NT2/D1 (cell line): ENCODE measurements around the gene ZNF428.
"Not testable (repeated sequence)": the region's sequence is repeated elsewhere in the genome, so short reads cannot be mapped to it uniquely, and the experiment has no call there.

ENCODE experiments used
- DNase-seq: peaks from one replicate; pipeline ENCODE4 v3.0.0-alpha.2; 2011; ENCODE audit warnings: low read depth, low spot score
- H3K27me3 ChIP-seq: 2 replicates; pipeline ENCODE4 v1.6.0; 2011; ENCODE audit warnings: mild to moderate bottlenecking; ENCODE audit not compliant: insufficient read length, insufficient read depth
- H3K36me3 ChIP-seq: 2 replicates; pipeline ENCODE4 v1.6.1; 2011; ENCODE audit warnings: mild to moderate bottlenecking, low read length, mixed read lengths; ENCODE audit not compliant: insufficient read depth, insufficient read length
- H3K4me1 ChIP-seq: 2 replicates; pipeline ENCODE4 v1.5.1; 2011; ENCODE audit not compliant: insufficient read depth, insufficient read length
- H3K4me3 ChIP-seq: 2 replicates; pipeline ENCODE4 v1.5.1; 2011; ENCODE audit warnings: low read depth; ENCODE audit not compliant: insufficient read length
- H3K9ac ChIP-seq: 2 replicates; pipeline ENCODE4 v1.6.0; 2011; ENCODE audit warnings: low read depth; ENCODE audit not compliant: insufficient read length
- H3K9me3 ChIP-seq: 2 replicates; pipeline ENCODE4 v1.5.1; 2011; ENCODE audit warnings: mild to moderate bottlenecking, low read length; ENCODE audit not compliant: insufficient read depth
- SUZ12 ChIP-seq: IDR thresholded peaks from 2 replicates; pipeline ENCODE4 v1.6.1; 2011; ENCODE audit not compliant: insufficient read length, insufficient read depth; ENCODE audit errors: extremely low read depth
- YY1 ChIP-seq: IDR thresholded peaks from 2 replicates; pipeline ENCODE4 v1.6.1; 2011; ENCODE audit not compliant: insufficient read length, insufficient read depth
- ZNF274 ChIP-seq: IDR thresholded peaks from 2 replicates; pipeline ENCODE4 v1.6.1; 2011; ENCODE audit warnings: mild to moderate bottlenecking, low read depth, low read length

Gene ZNF428

DNA sequence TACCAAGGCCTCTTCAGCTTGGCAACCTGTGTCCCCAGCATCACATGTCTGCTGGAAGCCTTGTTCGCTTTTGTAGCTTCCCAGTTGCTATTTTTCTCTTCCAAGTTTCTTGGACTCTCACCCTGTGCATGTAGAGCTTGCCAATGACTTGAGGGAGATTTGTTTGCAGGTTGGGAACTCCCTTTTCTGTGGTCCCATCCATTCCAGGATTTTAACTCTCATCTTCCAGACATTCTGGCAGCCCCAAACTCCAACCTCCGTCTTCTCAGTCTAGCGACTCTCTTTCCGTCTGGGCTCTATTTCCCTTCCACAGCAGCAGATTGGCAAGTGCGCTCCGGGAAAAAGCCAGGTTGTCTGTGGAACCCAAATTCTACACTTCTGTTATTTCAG is 41.5 kb upstream of the ZNF428 start:
- no peaks in the 10 kb centered on the region for H3K9me3 ChIP-seq
- DNase-seq = no peak
- peaks cover 53% of the 10 kb centered on the region for H3K36me3 ChIP-seq
- no peak overlapping the region for H3K4me3 ChIP-seq
- H3K4me1 ChIP-seq = no peaks in the 10 kb centered on the region
- no peak for TF ChIP-seq SUZ12
- H3K9ac ChIP-seq = no peak overlapping the region
- no peaks in the 10 kb centered on the region for H3K27me3 ChIP-seq

DNA sequence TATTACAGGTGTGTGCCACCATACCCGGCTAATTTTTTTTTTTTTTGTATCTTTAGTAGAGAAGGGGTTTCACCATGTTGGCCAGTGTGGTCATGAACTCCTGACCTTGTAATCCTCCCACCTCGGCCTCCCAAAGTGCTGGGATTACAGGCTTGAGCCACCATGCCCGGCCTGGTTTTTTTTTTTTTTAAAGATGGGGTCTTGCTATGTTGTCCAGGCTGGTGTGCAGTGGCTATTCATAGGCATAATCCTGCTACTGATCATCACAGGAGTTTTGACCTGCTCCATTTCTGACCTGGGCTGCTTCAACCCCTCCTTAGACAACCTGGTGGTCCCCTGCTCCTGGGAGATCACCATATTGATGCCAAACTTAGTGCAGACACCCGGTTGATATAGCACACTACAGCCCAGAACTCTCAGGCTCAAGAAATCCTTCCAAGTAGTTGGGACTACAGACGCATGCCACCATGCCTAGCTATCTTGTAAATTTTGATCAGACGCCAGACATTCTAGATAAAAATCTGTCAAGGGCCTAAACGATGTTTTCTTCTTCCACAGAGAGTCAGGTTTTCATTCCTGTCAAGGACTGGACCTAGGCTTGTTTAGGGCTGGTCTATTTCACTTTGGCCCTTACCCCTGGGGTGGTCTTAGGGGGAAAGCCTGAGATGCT is 41.0 kb upstream of the ZNF428 start:
- DNase-seq = no peak
- H3K9ac ChIP-seq = no peak overlapping the region
- no peak for TF ChIP-seq SUZ12
- TF ChIP-seq YY1 = no peak
- H3K36me3 ChIP-seq = peaks cover 57% of the 10 kb centered on the region
- H3K9me3 ChIP-seq = no peaks in the 10 kb centered on the region
- no peak overlapping the region for H3K4me3 ChIP-seq
- no peaks in the 10 kb centered on the region for H3K4me1 ChIP-seq
- no peaks in the 10 kb centered on the region for H3K27me3 ChIP-seq

GRCh38 chr19:43658494-43658893 is 39.1 kb upstream of the ZNF428 start:
- H3K36me3 ChIP-seq = peaks cover 52% of the 10 kb centered on the region
- DNase-seq = no peak
- H3K4me1 ChIP-seq = no peaks in the 10 kb centered on the region
- no peaks in the 10 kb centered on the region for H3K9me3 ChIP-seq
- H3K4me3 ChIP-seq = no peak overlapping the region
- TF ChIP-seq SUZ12 (no peak), YY1 (no peak), ZNF274 (no peak)
- no peaks in the 10 kb centered on the region for H3K27me3 ChIP-seq
- H3K9ac ChIP-seq = no peak overlapping the region

DNA sequence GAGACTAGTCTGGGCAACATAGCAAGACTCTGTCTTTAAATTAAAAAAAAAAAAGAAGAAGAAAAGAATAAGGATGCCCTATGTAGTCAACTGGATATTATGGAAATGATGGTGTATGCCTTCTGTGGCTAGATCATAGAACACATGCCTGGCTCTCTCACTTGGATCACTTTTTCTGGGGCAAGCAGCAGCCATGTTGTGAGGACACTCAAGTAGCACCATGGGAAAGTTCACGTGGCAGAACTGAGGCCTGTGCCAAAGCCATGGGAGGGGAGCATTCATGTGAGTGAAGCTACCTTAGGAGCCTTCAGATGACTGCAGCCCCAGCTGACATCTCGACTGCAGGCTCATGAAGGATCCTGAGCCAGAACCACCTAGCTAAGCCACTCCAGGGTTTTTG is 38.6 kb upstream of the ZNF428 start:
- Histone ChIP-seq H3K27me3 (no peaks in the 10 kb centered on the region), H3K36me3 (peaks cover 52% of the 10 kb centered on the region), H3K9me3 (no peaks in the 10 kb centered on the region), H3K4me3 (no peak overlapping the region), H3K9ac (no peak overlapping the region), H3K4me1 (no peaks in the 10 kb centered on the region)
- TF ChIP-seq SUZ12 (no peak), YY1 (no peak), ZNF274 (no peak)
- no peak for DNase-seq

- TF ChIP-seq SUZ12 = no peak
- TF ChIP-seq YY1 = no peak
- TF ChIP-seq ZNF274 = no peak
- Histone ChIP-seq H3K4me1 (peaks cover 2% of the 10 kb centered on the region), H3K9me3 (no peaks in the 10 kb centered on the region), H3K27me3 (no peaks in the 10 kb centered on the region), H3K36me3 (peaks cover 54% of the 10 kb centered on the region), H3K4me3 (no peak overlapping the region), H3K9ac (no peak overlapping the region)
- DNase-seq = no peak
Observed at GRCh38 chr19:43656436-43656835, 37.0 kb upstream of the ZNF428 start.

GRCh38 chr19:43652546-43652874 is 33.1 kb upstream of the ZNF428 start:
- H3K4me3 ChIP-seq = no peak overlapping the region
- peaks cover 2% of the 10 kb centered on the region for H3K4me1 ChIP-seq
- peaks cover 10% of the 10 kb centered on the region; the same call in 1 of the 2 replicates for H3K9me3 ChIP-seq
- DNase-seq = no peak
- H3K27me3 ChIP-seq = no peaks in the 10 kb centered on the region
- H3K36me3 ChIP-seq = peaks cover 40% of the 10 kb centered on the region
- H3K9ac ChIP-seq = no peak overlapping the region
- TF ChIP-seq SUZ12 = no peak
- no peak for TF ChIP-seq ZNF274
- TF ChIP-seq YY1 = no peak

- no peak for TF ChIP-seq YY1
- TF ChIP-seq SUZ12 = no peak
- no peak for TF ChIP-seq ZNF274
- DNase-seq = no peak
- Histone ChIP-seq H3K4me1 (peaks cover 2% of the 10 kb centered on the region), H3K4me3 (no peak overlapping the region), H3K27me3 (no peaks in the 10 kb centered on the region), H3K36me3 (peaks cover 44% of the 10 kb centered on the region), H3K9ac (no peak overlapping the region), H3K9me3 (peaks cover 14% of the 10 kb centered on the region; the same call in 1 of the 2 replicates)
Observed at GRCh38 chr19:43651758-43652545, 32.5 kb upstream of the ZNF428 start.

DNA sequence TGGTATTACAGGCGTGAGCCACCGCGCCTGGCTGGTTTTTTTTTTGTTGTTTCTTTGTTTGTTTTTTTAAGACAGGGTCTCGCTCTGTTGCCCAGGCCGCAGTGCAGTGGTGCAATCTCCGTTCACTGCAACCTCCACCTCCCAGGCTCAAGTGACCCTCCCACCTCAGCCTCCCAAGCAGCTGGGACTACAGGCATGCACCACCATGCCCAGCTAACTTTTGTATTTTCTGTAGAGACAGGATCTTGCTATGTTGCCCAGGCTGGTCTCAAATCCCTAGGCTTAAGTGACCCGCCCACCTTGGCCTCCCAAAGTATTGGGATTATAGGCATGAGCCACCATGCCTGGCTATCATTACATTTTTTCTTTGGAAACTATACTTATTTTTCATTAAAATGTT is 30.8 kb upstream of the ZNF428 start:
- Histone ChIP-seq H3K36me3 (peaks cover 33% of the 10 kb centered on the region), H3K9me3 (peaks cover 15% of the 10 kb centered on the region; the same call in 1 of the 2 replicates)
- H3K9ac ChIP-seq, DNase-seq, H3K4me3 ChIP-seq, H3K27me3 ChIP-seq, H3K4me1 ChIP-seq: not testable (repeated sequence)
